ENCODE results near the gene GRK1. TPM values are rescaled to one million over a fixed set of nuclear protein-coding genes. Genes with fewer than 3 reads are reported as not detected.

Gene GRK1
- total RNA-seq, 4 donors from 2014 or later = 0.07 to 0.12 TPM; not detected in 2

GRCh38 chr13:113670541-113670940, 3.5 kb downstream of the GRK1 start:
- Histone ChIP-seq H3K4me3 (no peak overlapping the region), H3K4me1 (no peaks in the 10 kb centered on the region), H3K36me3 (no peaks in the 10 kb centered on the region), H3K9me3 (no peaks in the 10 kb centered on the region), H3K27ac (no peak overlapping the region), H3K27me3 (no peaks in the 10 kb centered on the region)
- TF ChIP-seq POLR2A (IDR thresholded peaks at IDR 0.05) = no peak
- TF ChIP-seq, protein P1, sequence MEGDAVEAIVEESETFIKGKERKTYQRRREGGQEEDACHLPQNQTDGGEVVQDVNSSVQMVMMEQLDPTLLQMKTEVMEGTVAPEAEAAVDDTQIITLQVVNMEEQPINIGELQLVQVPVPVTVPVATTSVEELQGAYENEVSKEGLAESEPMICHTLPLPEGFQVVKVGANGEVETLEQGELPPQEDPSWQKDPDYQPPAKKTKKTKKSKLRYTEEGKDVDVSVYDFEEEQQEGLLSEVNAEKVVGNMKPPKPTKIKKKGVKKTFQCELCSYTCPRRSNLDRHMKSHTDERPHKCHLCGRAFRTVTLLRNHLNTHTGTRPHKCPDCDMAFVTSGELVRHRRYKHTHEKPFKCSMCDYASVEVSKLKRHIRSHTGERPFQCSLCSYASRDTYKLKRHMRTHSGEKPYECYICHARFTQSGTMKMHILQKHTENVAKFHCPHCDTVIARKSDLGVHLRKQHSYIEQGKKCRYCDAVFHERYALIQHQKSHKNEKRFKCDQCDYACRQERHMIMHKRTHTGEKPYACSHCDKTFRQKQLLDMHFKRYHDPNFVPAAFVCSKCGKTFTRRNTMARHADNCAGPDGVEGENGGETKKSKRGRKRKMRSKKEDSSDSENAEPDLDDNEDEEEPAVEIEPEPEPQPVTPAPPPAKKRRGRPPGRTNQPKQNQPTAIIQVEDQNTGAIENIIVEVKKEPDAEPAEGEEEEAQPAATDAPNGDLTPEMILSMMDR (IDR thresholded peaks at IDR 0.05) = no peak
- intact Hi-C loops (cut with DNase I; ENCODE audit: low total_unique reads) = no loop called here
- DNase-seq = peak; percentile 4 to 6

DNA sequence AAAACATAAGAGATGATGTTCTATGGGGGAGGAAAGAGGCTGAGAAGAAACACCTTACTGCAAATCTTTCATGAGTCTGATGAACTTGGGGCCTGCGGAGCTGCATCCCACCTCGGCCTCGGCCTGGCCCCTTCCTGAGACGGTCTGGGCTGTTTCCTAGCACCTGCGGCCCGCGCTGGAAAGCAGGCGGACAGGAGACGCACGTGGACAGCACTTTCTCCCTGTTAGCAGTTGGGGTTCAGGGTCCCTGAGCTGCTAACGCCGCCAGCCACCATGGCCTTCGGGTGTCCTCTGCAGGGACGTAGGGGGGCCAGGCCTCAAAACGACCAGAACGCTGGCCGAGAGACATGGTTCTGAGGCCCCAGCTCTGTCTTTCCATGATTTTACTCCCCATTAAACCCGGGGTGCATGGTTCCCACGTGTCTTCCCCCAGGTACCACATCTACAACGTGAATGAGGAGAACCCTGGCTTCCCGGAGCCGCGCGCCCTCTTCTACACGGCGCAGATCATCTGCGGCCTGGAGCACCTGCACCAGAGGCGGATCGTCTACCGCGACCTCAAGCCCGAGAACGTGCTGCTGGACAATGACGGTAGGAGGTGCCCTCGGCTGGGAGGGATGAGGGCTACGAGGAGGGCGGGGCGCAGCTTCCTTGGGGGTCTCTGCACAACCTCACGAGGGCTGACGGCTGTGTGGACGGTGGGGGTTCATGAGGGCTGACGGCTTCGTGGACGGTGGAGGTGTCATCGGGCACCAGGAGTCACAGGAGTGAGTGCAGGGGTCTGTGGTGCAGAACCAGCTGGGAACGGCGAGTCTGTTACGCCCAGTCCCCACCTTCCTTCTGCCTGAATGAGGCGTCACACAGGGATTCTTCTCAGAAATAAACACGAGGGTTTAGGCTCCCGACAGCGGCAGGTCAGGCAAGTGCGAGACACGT, 4.3 kb downstream of the GRK1 start:
- DNase-seq = peak; percentile 11
- Histone ChIP-seq H3K27me3 (no peaks in the 10 kb centered on the region), H3K4me3 (no peak overlapping the region), H3K36me3 (no peaks in the 10 kb centered on the region), H3K4me1 (no peaks in the 10 kb centered on the region), H3K27ac (no peak overlapping the region), H3K9me3 (no peaks in the 10 kb centered on the region)
- intact Hi-C loops (cut with DNase I; ENCODE audit: low total_unique reads) = no loop called here
- TF ChIP-seq, protein P1 (IDR thresholded peaks at IDR 0.05) = no peak
- TF ChIP-seq POLR2A (IDR thresholded peaks at IDR 0.05) = no peak

- Histone ChIP-seq H3K4me1 (no peaks in the 10 kb centered on the region), H3K27ac (no peak overlapping the region), H3K27me3 (no peaks in the 10 kb centered on the region), H3K9me3 (no peaks in the 10 kb centered on the region), H3K4me3 (no peak overlapping the region), H3K36me3 (no peaks in the 10 kb centered on the region)
- TF ChIP-seq, protein P1 (IDR thresholded peaks at IDR 0.05) = no peak
- no peak for TF ChIP-seq POLR2A (IDR thresholded peaks at IDR 0.05)
- no peak for DNase-seq
- intact Hi-C loops (cut with DNase I; ENCODE audit: low total_unique reads) = no loop called here
Measured at GRCh38 chr13:113672002-113672651, 5.1 kb downstream of the GRK1 start.

DNA sequence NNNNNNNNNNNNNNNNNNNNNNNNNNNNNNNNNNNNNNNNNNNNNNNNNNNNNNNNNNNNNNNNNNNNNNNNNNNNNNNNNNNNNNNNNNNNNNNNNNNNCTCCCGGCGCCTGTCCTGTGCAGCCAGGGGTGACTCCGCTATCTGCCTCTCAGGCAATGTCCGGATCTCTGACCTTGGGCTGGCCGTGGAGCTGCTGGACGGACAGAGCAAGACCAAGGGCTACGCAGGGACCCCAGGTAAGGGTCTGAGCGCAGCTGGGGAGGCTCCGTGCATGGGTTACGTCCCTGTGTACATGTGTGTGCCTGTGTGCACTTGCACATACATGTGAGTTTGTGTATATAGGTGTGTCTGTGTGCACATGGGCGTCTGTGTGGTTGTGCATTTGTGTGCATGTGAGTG, 55.9 kb downstream of the GRK1 start:
- Histone ChIP-seq H3K27ac (no peak overlapping the region), H3K4me3 (no peak overlapping the region), H3K9me3 (no peaks in the 10 kb centered on the region), H3K27me3 (peaks cover 0 to 5% of the 10 kb centered on the region in 2 donors), H3K36me3 (no peaks in the 10 kb centered on the region), H3K4me1 (peaks cover 0 to 5% of the 10 kb centered on the region in 2 donors)
- no peak for DNase-seq
- intact Hi-C loops (cut with DNase I; ENCODE audit: low total_unique reads) = no loop called here
- TF ChIP-seq, protein P1 (IDR thresholded peaks at IDR 0.05) = no peak
- no peak for TF ChIP-seq POLR2A (IDR thresholded peaks at IDR 0.05)

Data from uterus (tissue), 4 donors.